ENCODE measurements around the gene GPR89A.
"Not testable (repeated sequence)": the region's sequence is repeated elsewhere in the genome, so short reads cannot be mapped to it uniquely, and the experiment has no call there.

The GPR89A gene

GRCh38 chr1:145688328-145688727, 80.5 kb downstream of the GPR89A start:
- no peak for DNase-seq

GRCh38 chr1:145688924-145689323, 81.1 kb downstream of the GPR89A start:
- DNase-seq, result no peak

GRCh38 chr1:145689922-145690321, 82.1 kb downstream of the GPR89A start:
- no peak for DNase-seq

- no peak for DNase-seq
Measured at GRCh38 chr1:145690587-145691558, 83.1 kb downstream of the GPR89A start.

GRCh38 chr1:145692785-145693443, 85.1 kb downstream of the GPR89A start:
- DNase-seq, result no peak

GRCh38 chr1:145695821-145696629, 88.2 kb downstream of the GPR89A start:
- peak in 1 of 3 experiments; percentile 44 for DNase-seq

- DNase-seq, result no peak
Measured at GRCh38 chr1:145696630-145696960, 88.8 kb downstream of the GPR89A start.

- DNase-seq, result no peak
Measured at GRCh38 chr1:145701306-145701862, 93.6 kb downstream of the GPR89A start.

GRCh38 chr1:145702052-145702451, 94.3 kb downstream of the GPR89A start:
- no peak for DNase-seq

- DNase-seq, result no peak
Measured at GRCh38 chr1:145702826-145703225, 95.0 kb downstream of the GPR89A start.

- no peak for DNase-seq
Measured at GRCh38 chr1:145705622-145706021, 97.8 kb downstream of the GPR89A start.

GRCh38 chr1:145706086-145706664, 98.4 kb downstream of the GPR89A start:
- DNase-seq, result no peak

GRCh38 chr1:145707183-145707867, 99.5 kb downstream of the GPR89A start, which contains the start of gene PDZK1:
TSS of gene PDZK1 (minus strand) at chr1:145707368. CDS start at chr1:145688021, 19,347 bp downstream.
- no peak for DNase-seq

GRCh38 chr1:145708063-145708462, 100.3 kb downstream of the GPR89A start:
- no peak for DNase-seq

- no peak for DNase-seq
Measured at GRCh38 chr1:145710291-145711027, 102.7 kb downstream of the GPR89A start.

GRCh38 chr1:145711213-145711651, 103.4 kb downstream of the GPR89A start:
- DNase-seq, result no peak

- no peak for DNase-seq
Measured at GRCh38 chr1:145714524-145715111, 106.8 kb downstream of the GPR89A start.

- DNase-seq, result no peak
Measured at GRCh38 chr1:145716641-145717345, 109.0 kb downstream of the GPR89A start.

GRCh38 chr1:145717833-145718232, 110.0 kb downstream of the GPR89A start:
- no peak for DNase-seq

- not testable (repeated sequence) for DNase-seq
Measured at GRCh38 chr1:145718465-145718864, 110.7 kb downstream of the GPR89A start.
